Mucosa of stomach (tissue), 1 donor: Measurements from ENCODE around the gene NEMP2.
"Not testable (repeated sequence)": the region's sequence is repeated elsewhere in the genome, so short reads cannot be mapped to it uniquely, and the experiment has no call there.

Experiments
- H3K27me3 ChIP-seq: one replicate; pipeline ENCODE4 v1.7.0; 2013; ENCODE audit warnings: mild to moderate bottlenecking, low read length; ENCODE audit not compliant: control insufficient read depth, insufficient read depth
- H3K36me3 ChIP-seq: one replicate; pipeline ENCODE4 v1.7.0; 2013; ENCODE audit warnings: low read length; ENCODE audit not compliant: control insufficient read depth, insufficient read depth
- H3K4me1 ChIP-seq: one replicate; pipeline ENCODE4 v1.7.0; 2013; ENCODE audit warnings: mild to moderate bottlenecking, low read length; ENCODE audit not compliant: control insufficient read depth, insufficient read depth
- H3K4me3 ChIP-seq: one replicate; pipeline ENCODE4 v1.7.0; 2013; ENCODE audit warnings: low read length
- H3K9ac ChIP-seq: one replicate; pipeline ENCODE4 v1.7.0; 2013; ENCODE audit warnings: mild to moderate bottlenecking, low read length, moderate library complexity
- H3K9me3 ChIP-seq: one replicate; pipeline ENCODE4 v1.7.0; 2013; ENCODE audit warnings: mild to moderate bottlenecking, low read length, moderate library complexity; ENCODE audit not compliant: control insufficient read depth
- donor health status: Pancreatic carcinoma.

Gene NEMP2

DNA sequence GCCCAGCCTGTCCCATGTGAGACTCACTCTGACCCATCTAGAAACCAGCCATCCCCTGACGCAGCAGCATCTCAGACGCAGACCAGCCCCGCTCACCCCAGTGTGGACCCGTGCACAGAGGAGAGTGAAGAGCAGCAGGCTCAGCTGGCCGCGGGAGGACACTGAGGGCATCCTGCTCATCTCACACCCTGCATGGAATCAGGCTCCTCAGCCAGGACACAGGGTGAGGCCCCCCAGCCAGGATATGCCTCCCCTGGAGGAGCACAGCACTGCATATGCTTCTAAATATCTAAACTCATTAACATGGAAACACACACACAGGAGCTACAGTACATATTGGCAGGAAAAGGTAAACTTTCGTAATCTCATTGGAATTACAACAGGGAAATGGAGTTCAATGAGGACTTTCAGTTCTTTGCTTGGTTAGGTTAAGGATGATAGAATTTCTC is 34.4 kb downstream of the NEMP2 start:
- Histone ChIP-seq H3K27me3 (no peaks in the 10 kb centered on the region), H3K4me3 (no peak overlapping the region), H3K9me3 (no peaks in the 10 kb centered on the region), H3K36me3 (no peaks in the 10 kb centered on the region), H3K9ac (no peak overlapping the region), H3K4me1 (peaks cover 44% of the 10 kb centered on the region)

DNA sequence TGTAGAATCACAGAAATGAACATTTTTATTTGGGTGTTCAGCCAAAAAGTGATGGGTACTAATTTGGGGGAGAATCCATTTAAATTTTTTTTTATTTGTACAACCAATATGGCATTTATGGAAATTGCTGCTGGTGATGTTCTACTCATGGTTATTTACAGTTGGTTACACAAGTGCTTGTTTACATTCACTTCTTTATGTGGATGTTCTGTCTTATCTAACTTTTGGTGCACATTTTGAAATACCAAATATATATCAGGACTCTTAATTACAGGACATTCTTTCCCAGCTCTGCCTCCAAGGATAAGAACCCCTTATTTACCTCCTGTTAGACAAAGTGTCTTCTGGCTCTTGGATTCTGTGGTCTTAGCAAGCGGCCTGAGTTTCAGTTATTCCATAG is 35.2 kb downstream of the NEMP2 start:
- Histone ChIP-seq H3K4me1 (peaks cover 44% of the 10 kb centered on the region), H3K27me3 (no peaks in the 10 kb centered on the region), H3K4me3 (no peak overlapping the region), H3K36me3 (no peaks in the 10 kb centered on the region), H3K9ac (no peak overlapping the region), H3K9me3 (no peaks in the 10 kb centered on the region)

DNA sequence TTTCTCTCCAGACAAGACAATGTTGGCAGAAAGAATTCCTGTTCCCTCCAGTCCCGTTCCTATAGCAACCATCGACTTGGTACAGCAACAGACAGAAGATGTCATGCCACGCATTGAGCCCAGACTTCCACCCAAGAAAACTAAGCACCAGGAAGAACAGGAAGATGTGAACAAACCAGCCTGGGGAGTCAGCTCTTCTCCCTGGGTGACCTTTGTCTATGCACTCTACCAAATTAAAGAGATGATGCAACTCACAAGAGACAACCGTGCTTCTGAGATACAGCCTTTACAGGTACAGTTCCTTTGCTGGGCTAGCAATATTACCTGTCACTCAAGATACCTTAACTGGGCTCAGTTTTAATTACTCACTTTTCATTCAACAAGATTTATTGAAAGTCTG is 37.1 kb downstream of the NEMP2 start:
- H3K4me1 ChIP-seq: peaks cover 37% of the 10 kb centered on the region
- H3K9ac ChIP-seq: no peak overlapping the region
- no peak overlapping the region for H3K4me3 ChIP-seq
- H3K27me3 ChIP-seq: no peaks in the 10 kb centered on the region
- no peaks in the 10 kb centered on the region for H3K36me3 ChIP-seq
- no peaks in the 10 kb centered on the region for H3K9me3 ChIP-seq

DNA sequence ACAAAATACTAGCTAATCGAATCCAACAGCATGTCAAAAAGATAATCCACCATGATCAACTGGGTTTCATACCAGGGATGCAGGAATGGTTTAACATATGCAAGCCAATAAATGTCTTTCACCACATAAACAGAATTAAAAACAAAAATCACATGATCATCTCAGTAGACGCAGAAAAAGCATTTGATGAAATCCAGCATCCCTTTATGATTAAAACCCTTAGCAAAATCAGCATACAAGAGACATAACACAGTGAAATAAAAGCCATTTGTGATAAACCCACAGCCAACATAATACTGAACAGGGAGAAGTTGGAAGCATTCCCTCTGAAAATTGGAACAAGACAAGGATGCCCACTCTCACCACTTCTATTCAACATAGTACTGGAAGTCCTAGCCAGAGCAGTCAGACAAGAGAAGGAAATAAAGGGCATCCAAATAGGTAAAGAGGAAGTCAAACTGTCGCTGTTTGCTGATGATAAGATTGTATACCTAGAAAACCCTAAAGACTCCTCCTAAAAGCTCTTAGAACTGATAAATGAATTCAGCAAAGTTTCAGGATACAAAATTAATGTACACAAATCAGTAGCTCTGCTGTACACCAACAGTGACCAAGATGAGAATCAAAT is 39.8 kb downstream of the NEMP2 start:
- H3K27me3 ChIP-seq, H3K36me3 ChIP-seq, H3K9me3 ChIP-seq, H3K4me3 ChIP-seq, H3K9ac ChIP-seq: not testable (repeated sequence)
- peaks cover 15% of the 10 kb centered on the region for H3K4me1 ChIP-seq

DNA sequence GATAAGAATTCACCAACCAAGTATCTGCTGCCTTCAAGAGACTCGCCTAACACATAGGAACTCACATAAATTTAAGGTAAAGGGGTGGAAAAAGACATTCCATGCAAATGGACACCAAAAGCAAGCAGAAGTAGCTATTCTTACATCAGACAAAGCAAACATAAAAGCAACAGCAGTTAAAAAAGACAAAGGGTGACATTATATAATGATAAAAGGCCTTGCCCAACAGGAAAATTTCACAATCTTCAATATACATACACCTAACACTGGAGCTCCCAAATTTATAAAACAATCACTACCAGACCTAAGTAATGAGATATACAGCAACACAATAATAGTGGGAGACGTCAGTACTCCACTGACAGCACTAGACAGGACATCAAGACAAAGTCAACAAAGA is 41.4 kb downstream of the NEMP2 start:
- Histone ChIP-seq H3K36me3 (peaks cover 4% of the 10 kb centered on the region), H3K4me3 (no peak overlapping the region), H3K27me3 (no peaks in the 10 kb centered on the region), H3K4me1 (peaks cover 10% of the 10 kb centered on the region), H3K9me3 (no peaks in the 10 kb centered on the region), H3K9ac (no peak overlapping the region)

DNA sequence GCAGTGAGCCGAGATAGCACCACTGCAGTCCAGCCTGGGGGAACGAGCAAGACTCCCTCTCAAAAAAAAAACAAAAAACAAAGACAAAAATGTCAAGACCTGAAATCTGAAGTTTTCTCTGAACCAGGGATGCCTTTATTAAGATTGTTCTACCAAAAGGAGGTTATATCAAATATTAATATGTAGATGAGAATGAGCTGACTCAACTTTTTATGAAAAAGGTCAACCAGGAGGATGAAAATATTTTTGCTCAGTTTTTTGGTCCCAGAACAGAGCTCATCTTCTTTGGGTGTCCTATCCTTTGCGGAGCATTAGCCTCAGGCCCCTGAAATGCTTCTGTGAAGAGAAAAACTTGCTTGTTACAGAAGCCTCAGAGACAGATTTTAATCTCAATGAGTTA is 44.0 kb downstream of the NEMP2 start:
- no peak overlapping the region for H3K9ac ChIP-seq
- no peaks in the 10 kb centered on the region for H3K27me3 ChIP-seq
- H3K4me3 ChIP-seq: no peak overlapping the region
- H3K9me3 ChIP-seq: no peaks in the 10 kb centered on the region
- H3K4me1 ChIP-seq: peaks cover 5% of the 10 kb centered on the region
- peaks cover 4% of the 10 kb centered on the region for H3K36me3 ChIP-seq

DNA sequence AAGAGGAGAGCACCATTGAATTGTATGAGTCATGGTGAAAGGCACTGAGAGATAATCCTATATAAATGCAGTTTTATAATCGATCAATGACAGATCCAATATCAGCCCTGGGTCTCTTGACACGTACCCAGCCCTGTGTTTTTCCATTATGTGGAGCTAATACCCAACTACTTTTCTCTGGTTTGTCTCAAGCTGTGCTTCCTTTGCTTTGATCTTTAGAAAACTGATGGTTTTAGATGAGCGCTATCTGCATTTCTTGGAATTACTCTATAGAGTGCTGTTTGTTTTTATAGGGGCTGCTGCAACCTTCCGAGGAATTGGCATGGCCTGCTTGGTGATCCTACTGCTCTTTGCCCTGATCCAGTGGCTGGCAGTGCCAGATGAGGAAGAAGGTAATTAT is 45.0 kb downstream of the NEMP2 start:
- H3K4me1 ChIP-seq: peaks cover 5% of the 10 kb centered on the region
- no peak overlapping the region for H3K9ac ChIP-seq
- H3K9me3 ChIP-seq: no peaks in the 10 kb centered on the region
- no peak overlapping the region for H3K4me3 ChIP-seq
- H3K27me3 ChIP-seq: no peaks in the 10 kb centered on the region
- peaks cover 4% of the 10 kb centered on the region for H3K36me3 ChIP-seq

DNA sequence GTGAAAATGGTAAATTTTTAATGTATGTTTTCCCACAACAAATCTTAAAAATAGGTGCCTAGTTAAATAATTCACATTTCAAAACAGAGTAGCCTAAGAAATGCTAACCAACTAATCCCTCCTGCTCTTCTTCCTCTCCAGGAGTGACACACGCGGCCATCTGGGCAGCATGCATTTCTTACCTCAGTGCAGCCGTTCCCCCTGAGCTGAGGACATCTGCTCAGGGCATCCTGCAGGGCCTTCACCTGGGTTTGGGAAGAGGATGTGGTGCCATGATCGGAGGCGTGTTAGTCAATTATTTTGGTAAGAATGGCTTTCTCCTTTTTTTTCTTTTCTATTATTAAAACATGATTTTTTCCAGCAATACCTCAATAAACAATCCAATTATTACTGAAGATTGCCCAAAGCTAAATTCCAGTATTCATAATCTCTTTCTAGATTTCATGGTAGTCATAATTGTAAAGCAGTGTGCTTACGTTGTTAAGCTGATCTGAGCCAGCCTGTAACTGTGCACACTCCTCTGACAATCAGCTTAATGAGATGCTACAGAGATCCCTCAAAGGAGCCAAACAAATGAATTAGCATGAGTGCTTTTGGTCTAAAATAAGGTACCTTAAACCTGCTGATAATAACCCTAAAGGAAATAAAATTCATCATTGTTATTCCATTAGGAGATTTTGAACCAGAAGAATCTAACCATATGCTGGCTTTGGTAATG is 45.8 kb downstream of the NEMP2 start:
- Histone ChIP-seq H3K4me1 (peaks cover 5% of the 10 kb centered on the region), H3K4me3 (no peak overlapping the region), H3K36me3 (peaks cover 4% of the 10 kb centered on the region), H3K27me3 (no peaks in the 10 kb centered on the region), H3K9me3 (no peaks in the 10 kb centered on the region), H3K9ac (no peak overlapping the region)

DNA sequence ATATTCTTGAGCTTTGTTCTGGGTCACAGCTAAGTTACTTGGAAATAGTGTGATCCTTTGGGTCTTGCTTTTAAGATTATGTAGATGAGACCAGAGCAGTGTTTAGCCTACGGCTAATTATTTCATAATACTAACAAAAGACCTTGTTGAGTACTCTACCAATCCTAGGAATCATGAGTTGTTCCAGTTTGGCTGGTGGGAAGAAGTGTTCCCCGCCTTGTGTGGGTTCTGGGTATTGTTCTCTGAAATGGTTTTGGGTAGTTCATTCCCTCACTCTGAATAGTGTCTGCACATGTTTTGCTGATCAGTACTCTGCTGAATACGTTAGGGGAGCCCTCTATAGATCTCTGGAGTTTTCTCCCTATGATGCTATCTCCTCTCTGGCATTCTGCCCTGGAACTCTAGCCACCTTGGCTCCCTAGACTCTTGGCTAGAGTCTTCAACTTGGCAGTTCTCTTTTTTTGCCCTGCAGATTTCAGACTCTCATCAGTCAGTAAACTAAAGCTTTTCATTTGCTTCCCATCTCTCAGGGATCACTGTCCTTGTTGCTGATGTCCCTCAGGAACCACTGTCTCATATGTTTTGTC is 48.4 kb downstream of the NEMP2 start:
- H3K36me3 ChIP-seq: peaks cover under 1% of the 10 kb centered on the region
- H3K4me1 ChIP-seq: peaks cover 9% of the 10 kb centered on the region
- H3K27me3 ChIP-seq: no peaks in the 10 kb centered on the region
- no peak overlapping the region for H3K9ac ChIP-seq
- no peak overlapping the region for H3K4me3 ChIP-seq
- H3K9me3 ChIP-seq: no peaks in the 10 kb centered on the region

DNA sequence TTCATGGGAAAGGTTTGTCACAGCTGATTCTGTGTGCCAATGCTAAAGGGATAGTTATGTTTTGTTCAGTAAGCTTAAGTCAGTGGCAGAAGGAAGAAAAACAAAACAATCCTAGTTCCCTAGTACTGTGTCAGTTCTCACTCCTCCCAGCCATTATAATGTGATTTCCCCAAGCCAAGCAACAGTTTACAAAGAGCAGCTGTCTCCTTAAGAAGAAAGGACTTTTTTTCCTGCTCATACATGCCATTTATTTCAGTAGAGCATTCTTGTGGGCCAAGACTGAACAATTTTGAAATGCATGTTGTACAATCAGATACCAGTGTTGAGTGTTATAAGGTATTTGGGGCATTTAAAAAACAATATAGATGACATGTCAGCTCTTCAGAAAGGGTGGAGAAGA is 52.1 kb downstream of the NEMP2 start:
- Histone ChIP-seq H3K4me3 (no peak overlapping the region), H3K36me3 (no peaks in the 10 kb centered on the region), H3K27me3 (no peaks in the 10 kb centered on the region), H3K4me1 (peaks cover 19% of the 10 kb centered on the region), H3K9ac (no peak overlapping the region), H3K9me3 (no peaks in the 10 kb centered on the region)

DNA sequence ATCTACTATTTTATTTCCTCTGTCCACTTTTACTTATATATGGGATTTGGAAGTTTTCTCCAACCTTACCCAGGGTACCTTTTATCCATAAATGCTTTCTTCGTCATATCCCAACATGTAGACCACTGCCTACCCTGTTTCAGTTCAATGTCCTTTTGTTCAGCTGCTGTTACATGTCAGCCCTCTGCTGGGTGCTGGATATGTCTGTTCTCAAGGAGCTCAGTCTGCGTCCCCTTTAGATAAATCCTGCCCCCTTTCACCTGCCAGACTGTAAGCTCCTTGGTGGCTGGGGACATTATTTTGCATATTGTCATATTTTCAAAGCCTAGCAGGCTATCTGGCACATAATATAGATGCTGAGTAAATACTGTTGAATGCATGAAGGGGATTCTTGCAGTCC is 53.2 kb downstream of the NEMP2 start:
- no peak overlapping the region for H3K4me3 ChIP-seq
- H3K4me1 ChIP-seq: peaks cover 19% of the 10 kb centered on the region
- no peaks in the 10 kb centered on the region for H3K9me3 ChIP-seq
- H3K9ac ChIP-seq: no peak overlapping the region
- H3K36me3 ChIP-seq: no peaks in the 10 kb centered on the region
- no peaks in the 10 kb centered on the region for H3K27me3 ChIP-seq

DNA sequence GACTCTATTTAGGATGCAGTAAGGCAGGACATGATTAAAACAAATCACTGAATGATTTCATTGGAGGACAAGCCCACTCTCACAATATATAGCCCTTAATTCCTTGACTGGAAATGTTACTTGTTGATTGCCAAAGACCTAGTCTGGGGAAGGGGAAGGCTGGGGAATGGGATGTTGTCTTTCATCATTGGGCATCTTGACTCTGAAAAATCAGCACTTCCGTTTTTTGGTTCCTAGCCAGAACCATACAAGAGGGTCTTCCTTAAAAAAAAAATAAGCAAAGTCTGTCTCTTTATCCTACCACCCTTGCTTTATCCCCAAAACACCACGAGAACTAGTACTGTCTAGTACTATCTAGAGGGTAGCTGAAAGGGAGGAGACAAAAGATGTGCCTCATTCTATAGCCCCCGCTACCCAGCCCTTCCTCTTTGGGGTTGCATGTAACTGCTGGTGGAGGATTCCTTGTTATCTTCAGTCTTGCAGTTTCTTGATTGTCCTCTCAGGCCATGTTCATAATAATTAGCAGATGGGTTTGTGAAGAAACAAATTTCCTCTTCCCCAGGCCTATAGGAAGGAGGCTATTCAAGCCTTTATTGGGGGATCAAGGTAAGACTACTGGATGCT is 55.8 kb downstream of the NEMP2 start:
- no peaks in the 10 kb centered on the region for H3K27me3 ChIP-seq
- H3K4me1 ChIP-seq: peaks cover 19% of the 10 kb centered on the region
- no peaks in the 10 kb centered on the region for H3K9me3 ChIP-seq
- no peak overlapping the region for H3K9ac ChIP-seq
- no peaks in the 10 kb centered on the region for H3K36me3 ChIP-seq
- H3K4me3 ChIP-seq: no peak overlapping the region
